ENCODE data around the gene SMC3. TPM values are rescaled to one million over a fixed set of nuclear protein-coding genes. Genes with fewer than 3 reads are reported as not detected.

The SMC3 gene
- total and polyA plus RNA-seq, 4 donors: 7.2 to 26.4 (median 18.1) TPM

DNA sequence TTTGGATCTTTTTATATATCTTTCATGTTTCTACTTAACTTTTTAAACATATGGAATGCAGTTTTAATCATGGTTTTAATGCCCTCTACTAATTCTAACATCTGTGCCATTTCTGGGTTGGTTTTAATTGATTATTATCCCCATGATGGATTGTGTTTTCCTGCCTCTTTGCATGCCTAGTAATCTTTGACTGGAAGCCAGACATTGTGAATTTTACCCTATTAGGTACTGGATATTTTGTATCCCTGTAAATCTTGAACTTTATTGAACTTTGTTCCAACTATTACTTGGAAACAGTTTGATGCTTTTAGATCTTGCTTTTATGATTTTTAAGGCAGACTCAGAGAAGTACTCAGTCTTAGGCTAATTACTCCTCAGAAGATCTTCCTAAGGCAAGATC is 60.7 kb downstream of the SMC3 start:
- H3K27me3 ChIP-seq (ENCODE audit: control insufficient read depth in 4 of 4, insufficient read depth in 4 of 4, low read length in 3 of 4): no peaks in the 10 kb centered on the region
- H3K4me1 ChIP-seq (ENCODE audit: control insufficient read depth in 4 of 4, insufficient read depth in 4 of 4, low read length in 3 of 4): no peaks in the 10 kb centered on the region
- no peak overlapping the region for H3K9ac ChIP-seq (ENCODE audit: low read depth in 1 of 2, low read length in 2 of 2)
- H3K27ac ChIP-seq (ENCODE audit: low read depth in 1 of 2, low read length in 2 of 2): no peak overlapping the region
- no peak for TF ChIP-seq GABPA (IDR thresholded peaks at IDR 0.05 in 1 of 2, conservative IDR thresholded peaks at IDR 0.05 in 1 of 2)
- TF ChIP-seq TAF1 (conservative IDR thresholded peaks at IDR 0.05): no peak
- TF ChIP-seq YY1 (IDR thresholded peaks at IDR 0.05): no peak
- TF ChIP-seq, protein P1, sequence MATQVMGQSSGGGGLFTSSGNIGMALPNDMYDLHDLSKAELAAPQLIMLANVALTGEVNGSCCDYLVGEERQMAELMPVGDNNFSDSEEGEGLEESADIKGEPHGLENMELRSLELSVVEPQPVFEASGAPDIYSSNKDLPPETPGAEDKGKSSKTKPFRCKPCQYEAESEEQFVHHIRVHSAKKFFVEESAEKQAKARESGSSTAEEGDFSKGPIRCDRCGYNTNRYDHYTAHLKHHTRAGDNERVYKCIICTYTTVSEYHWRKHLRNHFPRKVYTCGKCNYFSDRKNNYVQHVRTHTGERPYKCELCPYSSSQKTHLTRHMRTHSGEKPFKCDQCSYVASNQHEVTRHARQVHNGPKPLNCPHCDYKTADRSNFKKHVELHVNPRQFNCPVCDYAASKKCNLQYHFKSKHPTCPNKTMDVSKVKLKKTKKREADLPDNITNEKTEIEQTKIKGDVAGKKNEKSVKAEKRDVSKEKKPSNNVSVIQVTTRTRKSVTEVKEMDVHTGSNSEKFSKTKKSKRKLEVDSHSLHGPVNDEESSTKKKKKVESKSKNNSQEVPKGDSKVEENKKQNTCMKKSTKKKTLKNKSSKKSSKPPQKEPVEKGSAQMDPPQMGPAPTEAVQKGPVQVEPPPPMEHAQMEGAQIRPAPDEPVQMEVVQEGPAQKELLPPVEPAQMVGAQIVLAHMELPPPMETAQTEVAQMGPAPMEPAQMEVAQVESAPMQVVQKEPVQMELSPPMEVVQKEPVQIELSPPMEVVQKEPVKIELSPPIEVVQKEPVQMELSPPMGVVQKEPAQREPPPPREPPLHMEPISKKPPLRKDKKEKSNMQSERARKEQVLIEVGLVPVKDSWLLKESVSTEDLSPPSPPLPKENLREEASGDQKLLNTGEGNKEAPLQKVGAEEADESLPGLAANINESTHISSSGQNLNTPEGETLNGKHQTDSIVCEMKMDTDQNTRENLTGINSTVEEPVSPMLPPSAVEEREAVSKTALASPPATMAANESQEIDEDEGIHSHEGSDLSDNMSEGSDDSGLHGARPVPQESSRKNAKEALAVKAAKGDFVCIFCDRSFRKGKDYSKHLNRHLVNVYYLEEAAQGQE (IDR thresholded peaks at IDR 0.05): no peak
- TF ChIP-seq FOXA1 (IDR thresholded peaks at IDR 0.05): no peak
- TF ChIP-seq, protein P2, sequence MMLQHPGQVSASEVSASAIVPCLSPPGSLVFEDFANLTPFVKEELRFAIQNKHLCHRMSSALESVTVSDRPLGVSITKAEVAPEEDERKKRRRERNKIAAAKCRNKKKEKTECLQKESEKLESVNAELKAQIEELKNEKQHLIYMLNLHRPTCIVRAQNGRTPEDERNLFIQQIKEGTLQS (IDR thresholded peaks at IDR 0.05): no peak
- TF ChIP-seq, protein P3, sequence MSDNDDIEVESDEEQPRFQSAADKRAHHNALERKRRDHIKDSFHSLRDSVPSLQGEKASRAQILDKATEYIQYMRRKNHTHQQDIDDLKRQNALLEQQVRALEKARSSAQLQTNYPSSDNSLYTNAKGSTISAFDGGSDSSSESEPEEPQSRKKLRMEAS (IDR thresholded peaks at IDR 0.05): no peak
- TF ChIP-seq RXRA (IDR thresholded peaks at IDR 0.05): no peak
- TF ChIP-seq EGR1 (IDR thresholded peaks at IDR 0.05; ENCODE audit: low read depth in 2 of 2): no peak
- TF ChIP-seq RAD21 (IDR thresholded peaks at IDR 0.05): no peak
- TF ChIP-seq NR2F2 (IDR thresholded peaks at IDR 0.05): no peak
- TF ChIP-seq HNF4A (conservative IDR thresholded peaks at IDR 0.05): no peak
- TF ChIP-seq, protein P4, sequence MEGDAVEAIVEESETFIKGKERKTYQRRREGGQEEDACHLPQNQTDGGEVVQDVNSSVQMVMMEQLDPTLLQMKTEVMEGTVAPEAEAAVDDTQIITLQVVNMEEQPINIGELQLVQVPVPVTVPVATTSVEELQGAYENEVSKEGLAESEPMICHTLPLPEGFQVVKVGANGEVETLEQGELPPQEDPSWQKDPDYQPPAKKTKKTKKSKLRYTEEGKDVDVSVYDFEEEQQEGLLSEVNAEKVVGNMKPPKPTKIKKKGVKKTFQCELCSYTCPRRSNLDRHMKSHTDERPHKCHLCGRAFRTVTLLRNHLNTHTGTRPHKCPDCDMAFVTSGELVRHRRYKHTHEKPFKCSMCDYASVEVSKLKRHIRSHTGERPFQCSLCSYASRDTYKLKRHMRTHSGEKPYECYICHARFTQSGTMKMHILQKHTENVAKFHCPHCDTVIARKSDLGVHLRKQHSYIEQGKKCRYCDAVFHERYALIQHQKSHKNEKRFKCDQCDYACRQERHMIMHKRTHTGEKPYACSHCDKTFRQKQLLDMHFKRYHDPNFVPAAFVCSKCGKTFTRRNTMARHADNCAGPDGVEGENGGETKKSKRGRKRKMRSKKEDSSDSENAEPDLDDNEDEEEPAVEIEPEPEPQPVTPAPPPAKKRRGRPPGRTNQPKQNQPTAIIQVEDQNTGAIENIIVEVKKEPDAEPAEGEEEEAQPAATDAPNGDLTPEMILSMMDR (IDR thresholded peaks at IDR 0.05; ENCODE audit: low read depth, low read length, missing input control): no peak
- TF ChIP-seq, protein P5, sequence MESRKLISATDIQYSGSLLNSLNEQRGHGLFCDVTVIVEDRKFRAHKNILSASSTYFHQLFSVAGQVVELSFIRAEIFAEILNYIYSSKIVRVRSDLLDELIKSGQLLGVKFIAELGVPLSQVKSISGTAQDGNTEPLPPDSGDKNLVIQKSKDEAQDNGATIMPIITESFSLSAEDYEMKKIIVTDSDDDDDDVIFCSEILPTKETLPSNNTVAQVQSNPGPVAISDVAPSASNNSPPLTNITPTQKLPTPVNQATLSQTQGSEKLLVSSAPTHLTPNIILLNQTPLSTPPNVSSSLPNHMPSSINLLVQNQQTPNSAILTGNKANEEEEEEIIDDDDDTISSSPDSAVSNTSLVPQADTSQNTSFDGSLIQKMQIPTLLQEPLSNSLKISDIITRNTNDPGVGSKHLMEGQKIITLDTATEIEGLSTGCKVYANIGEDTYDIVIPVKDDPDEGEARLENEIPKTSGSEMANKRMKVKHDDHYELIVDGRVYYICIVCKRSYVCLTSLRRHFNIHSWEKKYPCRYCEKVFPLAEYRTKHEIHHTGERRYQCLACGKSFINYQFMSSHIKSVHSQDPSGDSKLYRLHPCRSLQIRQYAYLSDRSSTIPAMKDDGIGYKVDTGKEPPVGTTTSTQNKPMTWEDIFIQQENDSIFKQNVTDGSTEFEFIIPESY (IDR thresholded peaks at IDR 0.05): no peak
- no peak for TF ChIP-seq HNF4G (IDR thresholded peaks at IDR 0.05)
- TF ChIP-seq FOXA2 (IDR thresholded peaks at IDR 0.05): no peak
- no peak for TF ChIP-seq SP1 (IDR thresholded peaks at IDR 0.05)
- H3K9me3 ChIP-seq (ENCODE audit: control insufficient read depth in 4 of 4, low read length in 3 of 4): no peaks in the 10 kb centered on the region
- no peaks in the 10 kb centered on the region for H3K36me3 ChIP-seq (ENCODE audit: control insufficient read depth in 4 of 4, insufficient read depth in 3 of 4, low read depth in 1 of 4, low read length in 3 of 4)
- no peak overlapping the region for H3K4me3 ChIP-seq (ENCODE audit: low read depth in 1 of 3, low read length in 3 of 3)
- DNase-seq (ENCODE audit: low spot score): no peak
